Liver (tissue), 3 donors: ENCODE results near the gene LSM14B.

Experiments
- TAF1 ChIP-seq: conservative IDR thresholded peaks from 2 replicates; pipeline ENCODE4 v1.6.1; 2016; ENCODE audit warnings: antibody characterized with exemption, mild to moderate bottlenecking
- TF ChIP-seq, protein P1 (sequence below): fragments of 150-350 bp; IDR thresholded peaks from 2 replicates; pipeline ENCODE4 v1.5.1; 2017; ENCODE audit warnings: improper control_type of control experiment, low read depth, low read length; ENCODE audit not compliant: missing input control
- donor health status: healthy.
- donor health status: healthy.

- no peak for TF ChIP-seq TAF1
- TF ChIP-seq, protein P1, sequence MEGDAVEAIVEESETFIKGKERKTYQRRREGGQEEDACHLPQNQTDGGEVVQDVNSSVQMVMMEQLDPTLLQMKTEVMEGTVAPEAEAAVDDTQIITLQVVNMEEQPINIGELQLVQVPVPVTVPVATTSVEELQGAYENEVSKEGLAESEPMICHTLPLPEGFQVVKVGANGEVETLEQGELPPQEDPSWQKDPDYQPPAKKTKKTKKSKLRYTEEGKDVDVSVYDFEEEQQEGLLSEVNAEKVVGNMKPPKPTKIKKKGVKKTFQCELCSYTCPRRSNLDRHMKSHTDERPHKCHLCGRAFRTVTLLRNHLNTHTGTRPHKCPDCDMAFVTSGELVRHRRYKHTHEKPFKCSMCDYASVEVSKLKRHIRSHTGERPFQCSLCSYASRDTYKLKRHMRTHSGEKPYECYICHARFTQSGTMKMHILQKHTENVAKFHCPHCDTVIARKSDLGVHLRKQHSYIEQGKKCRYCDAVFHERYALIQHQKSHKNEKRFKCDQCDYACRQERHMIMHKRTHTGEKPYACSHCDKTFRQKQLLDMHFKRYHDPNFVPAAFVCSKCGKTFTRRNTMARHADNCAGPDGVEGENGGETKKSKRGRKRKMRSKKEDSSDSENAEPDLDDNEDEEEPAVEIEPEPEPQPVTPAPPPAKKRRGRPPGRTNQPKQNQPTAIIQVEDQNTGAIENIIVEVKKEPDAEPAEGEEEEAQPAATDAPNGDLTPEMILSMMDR: no peak
Observed at GRCh38 chr20:62129731-62130531, 7.7 kb downstream of the LSM14B start.
